GM23338 (cell line): ENCODE data around the gene FNDC3B.

Experiments used
- CTCF ChIP-seq, 2 experiments: fragments of 200-600 bp in 1 of 2; sonication (generic) in 1 of 2; conservative IDR thresholded peaks; 2 replicates each; pipeline versions ENCODE4 v1.5.1 to v1.6.1; 2016 to 2017; ENCODE audit warnings: antibody characterized with exemption in 2 of 2, low read depth in 2 of 2, mild to moderate bottlenecking in 2 of 2, moderate library complexity in 1 of 2
- EZH2 ChIP-seq: fragments of 200-600 bp; sonication (generic); IDR thresholded peaks from one replicate; pipeline ENCODE4 v1.8.0; 2017; ENCODE audit warnings: antibody characterized with exemption, mild to moderate bottlenecking, low read depth; ENCODE audit not compliant: unreplicated experiment
- EZH2phosphoT487 ChIP-seq: fragments of 200-600 bp; sonication (generic); IDR thresholded peaks from one replicate; pipeline ENCODE4 v1.8.1; 2018; ENCODE audit warnings: antibody characterized with exemption; ENCODE audit not compliant: unreplicated experiment
- POLR2AphosphoS5 ChIP-seq: IDR thresholded peaks from 2 replicates; pipeline ENCODE4 v1.6.1; 2016; ENCODE audit warnings: antibody characterized with exemption, low read depth
- STAT1 ChIP-seq: IDR thresholded peaks from one replicate; pipeline ENCODE4 v1.6.1; 2016; ENCODE audit warnings: antibody characterized with exemption; ENCODE audit not compliant: unreplicated experiment

GRCh38 chr3:172298247-172298646, 258.9 kb downstream of the FNDC3B start:
- TF ChIP-seq EZH2: no peak
- no peak for TF ChIP-seq CTCF (conservative IDR thresholded peaks at IDR 0.05; ENCODE audit: low read depth in 2 of 2)
- no peak for TF ChIP-seq POLR2AphosphoS5
- no peak for TF ChIP-seq STAT1
- TF ChIP-seq EZH2phosphoT487: no peak
